Smooth muscle cell of the brain vasculature (primary cell): ENCODE data around the gene SLC16A7.
"Not testable (repeated sequence)": the region's sequence is repeated elsewhere in the genome, so short reads cannot be mapped to it uniquely, and the experiment has no call there.

Experiments used
- DNase-seq: peaks from one replicate; pipeline ENCODE4 v3.0.0-alpha.2; 2012; ENCODE audit warnings: low read depth, low spot score

Gene SLC16A7

GRCh38 chr12:59735231-59735630 is 139.4 kb downstream of the SLC16A7 start:
- DNase-seq = no peak

- DNase-seq = no peak
Measured at GRCh38 chr12:59736359-59736758, 140.5 kb downstream of the SLC16A7 start.

- DNase-seq = no peak
Measured at GRCh38 chr12:59736786-59737185, 141.0 kb downstream of the SLC16A7 start.

- no peak for DNase-seq
Measured at GRCh38 chr12:59737725-59738463, 142.1 kb downstream of the SLC16A7 start.

- DNase-seq = no peak
Measured at GRCh38 chr12:59742841-59743240, 147.0 kb downstream of the SLC16A7 start.

- DNase-seq = no peak
Measured at GRCh38 chr12:59744564-59744963, 148.7 kb downstream of the SLC16A7 start.

- DNase-seq = not testable (repeated sequence)
Measured at GRCh38 chr12:59751091-59751490, 155.3 kb downstream of the SLC16A7 start.

GRCh38 chr12:59761542-59761941 is 165.7 kb downstream of the SLC16A7 start:
- no peak for DNase-seq

- DNase-seq = no peak
Measured at GRCh38 chr12:59763835-59764234, 168.0 kb downstream of the SLC16A7 start.

- DNase-seq = no peak
Measured at GRCh38 chr12:59768031-59768430, 172.2 kb downstream of the SLC16A7 start.

GRCh38 chr12:59780605-59781135 is 184.8 kb downstream of the SLC16A7 start:
- DNase-seq = no peak

- DNase-seq = no peak
Measured at GRCh38 chr12:59787610-59788009, 191.8 kb downstream of the SLC16A7 start.

GRCh38 chr12:59792647-59793046 is 196.8 kb downstream of the SLC16A7 start:
- DNase-seq = no peak

- no peak for DNase-seq
Measured at GRCh38 chr12:59803735-59804134, 207.9 kb downstream of the SLC16A7 start.

GRCh38 chr12:59808317-59808910 is 212.6 kb downstream of the SLC16A7 start:
- no peak for DNase-seq

- no peak for DNase-seq
Measured at GRCh38 chr12:59811991-59812390, 216.2 kb downstream of the SLC16A7 start.

GRCh38 chr12:59812716-59813115 is 216.9 kb downstream of the SLC16A7 start:
- no peak for DNase-seq

- DNase-seq = no peak
Measured at GRCh38 chr12:59820594-59821011, 224.8 kb downstream of the SLC16A7 start.

- no peak for DNase-seq
Measured at GRCh38 chr12:59823567-59823966, 227.7 kb downstream of the SLC16A7 start.

GRCh38 chr12:59827767-59828166 is 231.9 kb downstream of the SLC16A7 start:
- DNase-seq = no peak

- no peak for DNase-seq
Measured at GRCh38 chr12:59828521-59828920, 232.7 kb downstream of the SLC16A7 start.

GRCh38 chr12:59833408-59833807 is 237.6 kb downstream of the SLC16A7 start:
- no peak for DNase-seq
